HCT116 (cell line): ENCODE measurements around the gene RBM43. TPM values are rescaled to one million over a fixed set of nuclear protein-coding genes. Genes with fewer than 3 reads are reported as not detected.
"Not testable (repeated sequence)": the region's sequence is repeated elsewhere in the genome, so short reads cannot be mapped to it uniquely, and the experiment has no call there.

Experiments used
- ATAC-seq: fragments of 200-7000 bp; cut with Tn5 transposase; 2 replicates; pipeline ENCODE4 v1.9.1; 2020; ENCODE audit warnings: mild to moderate bottlenecking, moderate library complexity
- BruUV-seq: library from RNA; stranded (reverse); fragments of 400-500 nt; replicated peaks from 2 replicates; lab custom pipeline; 2021; lab: Mats Ljungman, UMichigan
- CTCF ChIA-PET: fragments of 300-600 bp; sonication (Branson Sonifier 250); formaldehyde crosslinking; loops from one replicate; lab custom pipeline; 2021; ENCODE audit warnings: antibody characterized with exemption; lab: Charles Lee
- POLR2A ChIA-PET: fragments of 300-600, 350-600 bp; sonication (Branson Sonifier 250); formaldehyde crosslinking; loops from one replicate; lab custom pipeline; 2021; ENCODE audit warnings: antibody characterized with exemption; lab: Charles Lee
- RAD21 ChIA-PET, 2 experiments: fragments of 300-600 bp; sonication (Branson Sonifier 250); formaldehyde crosslinking; loops; one replicate each; lab custom pipeline; 2023; ENCODE audit warnings: low total read pairs in 2 of 2; ENCODE audit not compliant: uncharacterized antibody in 2 of 2, unreplicated experiment in 2 of 2, low non-redundant PET in 1 of 2; lab: Charles Lee
- DNase-seq: peaks from one replicate; pipeline ENCODE4 v3.0.0-alpha.2; 2010; ENCODE audit warnings: low read depth, low spot score
- H2AFZ ChIP-seq: fragments of 200-600 bp; shearing (Covaris generic), sonication (generic); 2 replicates; pipeline ENCODE4 v1.6.1; 2017; ENCODE audit warnings: low read depth, mixed run types, mixed read lengths, antibody characterized with exemption, low read length; ENCODE audit not compliant: poor library complexity, severe bottlenecking
- H3K27ac ChIP-seq: 2 replicates; pipeline ENCODE4 v1.5.1; 2012; ENCODE audit warnings: low read depth, low read length
- H3K27me3 ChIP-seq: fragments of 200-600 bp; sonication (generic); 2 replicates; pipeline ENCODE4 v1.6.1; 2016; ENCODE audit warnings: mixed run types, low read length, mixed read lengths; ENCODE audit not compliant: insufficient read depth
- H3K36me3 ChIP-seq, 2 experiments: fragments of 200-500 bp in 1 of 2; fragments of 200-600 bp in 1 of 2; sonication (Bioruptor generic) in 1 of 2; sonication (generic) in 1 of 2; 2 replicates each; pipeline versions ENCODE4 v1.5.1 to v1.6.1; 2014 to 2016; ENCODE audit warnings: low read length in 2 of 2, inconsistent platforms in 1 of 2, mixed read lengths in 1 of 2, mixed run types in 1 of 2; ENCODE audit not compliant: insufficient read depth in 2 of 2, control insufficient read depth in 1 of 2
- H3K4me1 ChIP-seq, 2 experiments: fragments of 200-600 bp in 1 of 2; sonication (generic) in 1 of 2; 2 replicates each; pipeline versions ENCODE4 v1.5.1 to v1.6.1; 2012 to 2017; ENCODE audit warnings: low read length in 2 of 2, inconsistent platforms in 1 of 2, mild to moderate bottlenecking in 1 of 2, mixed read lengths in 1 of 2, mixed run types in 1 of 2, moderate library complexity in 1 of 2; ENCODE audit not compliant: insufficient read depth in 2 of 2, control insufficient read depth in 1 of 2
- H3K4me2 ChIP-seq: fragments of 200-600 bp; sonication (generic); 2 replicates; pipeline ENCODE4 v1.6.1; 2017; ENCODE audit warnings: mixed run types, low read length, mixed read lengths
- H3K4me3 ChIP-seq, 2 experiments: fragments of 200-600 bp in 1 of 2; sonication (generic) in 1 of 2; replicated peaks in 1 of 2; 2 replicates each; pipeline ENCODE4 v1.5.1; 2011 to 2016; ENCODE audit warnings: low read length in 2 of 2, control low read depth in 1 of 2, low read depth in 1 of 2, mild to moderate bottlenecking in 1 of 2, mixed read lengths in 1 of 2, mixed run types in 1 of 2
- H3K79me2 ChIP-seq: fragments of 200-600 bp; sonication (generic); 2 replicates; pipeline ENCODE4 v1.6.1; 2017; ENCODE audit warnings: mild to moderate bottlenecking, mixed run types, low read length, moderate library complexity, mixed read lengths; ENCODE audit not compliant: insufficient read depth
- H3K9ac ChIP-seq: fragments of 200-600 bp; sonication (generic); 2 replicates; pipeline ENCODE4 v1.6.1; 2016; ENCODE audit warnings: low read length, mixed read lengths
- H3K9me2 ChIP-seq: fragments of 200-600 bp; sonication (generic), shearing (Covaris generic); 2 replicates; pipeline ENCODE4 v1.6.1; 2017; ENCODE audit warnings: mixed run types, mild to moderate bottlenecking, moderate library complexity; ENCODE audit not compliant: insufficient read depth
- H3K9me3 ChIP-seq, 2 experiments: fragments of 200-500 bp in 1 of 2; fragments of 200-600 bp in 1 of 2; sonication (Bioruptor generic) in 1 of 2; sonication (generic) in 1 of 2; 2 replicates each; pipeline ENCODE4 v1.6.1; 2014 to 2017; ENCODE audit warnings: low read length in 2 of 2, mixed read lengths in 2 of 2, inconsistent platforms in 1 of 2, low read depth in 1 of 2, mild to moderate bottlenecking in 1 of 2, mixed run types in 1 of 2, moderate library complexity in 1 of 2; ENCODE audit not compliant: control insufficient read depth in 1 of 2, insufficient read depth in 1 of 2
- H4K20me1 ChIP-seq: fragments of 200-600 bp; sonication (generic), shearing (Covaris generic); 2 replicates; pipeline ENCODE4 v1.6.1; 2017; ENCODE audit warnings: mixed run types, mild to moderate bottlenecking, moderate library complexity; ENCODE audit not compliant: insufficient read depth
- CBX3 ChIP-seq: IDR thresholded peaks from 2 replicates; pipeline ENCODE4 v1.6.1; 2012; ENCODE audit warnings: low read depth
- CEBPB ChIP-seq: IDR thresholded peaks from 2 replicates; pipeline ENCODE4 v1.6.1; 2012; ENCODE audit warnings: low read depth
- EGR1 ChIP-seq: IDR thresholded peaks from 2 replicates; pipeline ENCODE4 v1.6.1; 2012; ENCODE audit warnings: low read depth
- ELF1 ChIP-seq: IDR thresholded peaks from 2 replicates; pipeline ENCODE4 v1.6.1; 2012; ENCODE audit warnings: low read depth, borderline replicate concordance
- EZH2phosphoT487 ChIP-seq: fragments of 200-600 bp; IDR thresholded peaks from 2 replicates; pipeline ENCODE4 v1.6.1; 2018; ENCODE audit warnings: antibody characterized with exemption, borderline replicate concordance
- POLR2A ChIP-seq: IDR thresholded peaks from 2 replicates; pipeline ENCODE4 v1.7.0; 2011; ENCODE audit warnings: borderline replicate concordance; ENCODE audit not compliant: insufficient read depth, insufficient read length; ENCODE audit errors: extremely low read depth
- RAD21 ChIP-seq: IDR thresholded peaks from 2 replicates; pipeline ENCODE4 v1.6.1; 2012; ENCODE audit warnings: low read depth, mild to moderate bottlenecking
- SIN3A ChIP-seq: IDR thresholded peaks from 2 replicates; pipeline ENCODE4 v1.6.1; 2012; ENCODE audit warnings: low read depth
- SP1 ChIP-seq: IDR thresholded peaks from 2 replicates; pipeline ENCODE4 v1.6.1; 2012; ENCODE audit warnings: low read depth
- SRF ChIP-seq: IDR thresholded peaks from 2 replicates; pipeline ENCODE4 v1.6.1; 2012; ENCODE audit warnings: low read depth
- YY1 ChIP-seq: IDR thresholded peaks from 2 replicates; pipeline ENCODE4 v1.6.1; 2011; ENCODE audit warnings: low read length, low read depth, moderate library complexity, mild to moderate bottlenecking; ENCODE audit not compliant: insufficient replicate concordance; ENCODE audit errors: extremely low read depth
- ZNF274 ChIP-seq: fragments of 200-500 bp; sonication (Bioruptor generic); IDR thresholded peaks from 2 replicates; pipeline ENCODE4 v1.6.1; 2014; ENCODE audit warnings: mild to moderate bottlenecking, low read depth, low read length, inconsistent platforms
- intact Hi-C: fragments of 100-400 bp; cut with micrococcal nuclease; formaldehyde crosslinking; loops from 2 replicates; pipeline ENCODE4 v1.10.0; 2022
- total RNA-seq: library from RNA; stranded (reverse); gene quantifications from one replicate; pipeline ENCODE4 v1.2.1, GENCODE V29; 2021; ENCODE audit not compliant: unreplicated experiment
- TF ChIP-seq, protein P1 (sequence below), 3 experiments: fragments of 200-600 bp in 1 of 3; sonication (generic) in 1 of 3; IDR thresholded peaks in 2 of 3; conservative IDR thresholded peaks in 1 of 3; 2 replicates each; pipeline ENCODE4 v1.5.1; 2012 to 2017; ENCODE audit warnings: low read depth in 2 of 3, low read length in 2 of 3, antibody characterized with exemption in 1 of 3, borderline replicate concordance in 1 of 3, control low read depth in 1 of 3, mild to moderate bottlenecking in 1 of 3, mixed read lengths in 1 of 3, mixed run types in 1 of 3, moderate library complexity in 1 of 3; ENCODE audit not compliant: insufficient read depth in 1 of 3
- TF ChIP-seq, protein P2 (sequence below): IDR thresholded peaks from 2 replicates; pipeline ENCODE4 v1.6.1; 2011; ENCODE audit warnings: mild to moderate bottlenecking, low read length, moderate library complexity; ENCODE audit not compliant: insufficient replicate concordance; ENCODE audit errors: extremely low read depth

RBM43 gene
- total RNA-seq, 1 experiment from 2014 or later: 3.3 TPM

DNA sequence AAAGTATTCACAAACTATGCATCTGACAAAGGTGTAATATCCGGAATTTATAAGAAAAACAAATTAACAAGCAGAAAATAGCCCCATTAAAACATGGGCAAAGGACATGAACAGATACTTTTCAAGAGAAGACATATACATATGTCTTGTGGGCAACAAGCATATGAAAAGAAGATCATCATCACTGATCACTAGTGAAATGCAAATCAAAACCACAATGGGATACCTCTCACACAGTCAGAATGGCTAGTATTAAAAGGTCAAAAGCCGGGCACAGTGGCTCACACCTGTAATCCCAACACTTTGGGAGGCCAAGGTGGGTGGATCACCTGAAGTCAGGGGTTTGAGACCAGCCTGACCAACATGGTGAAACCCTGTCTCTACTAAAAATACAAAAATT is 28.4 kb downstream of the RBM43 start:
- DNase-seq, H3K9ac ChIP-seq, H3K4me3 ChIP-seq, H3K27ac ChIP-seq, H2AFZ ChIP-seq, POLR2A ChIA-PET, CTCF ChIA-PET, H3K9me3 ChIP-seq, H3K36me3 ChIP-seq, H3K79me2 ChIP-seq, H3K4me2 ChIP-seq, H3K27me3 ChIP-seq, H4K20me1 ChIP-seq, H3K9me2 ChIP-seq, ATAC-seq, H3K4me1 ChIP-seq, RAD21 ChIA-PET, BruUV-seq: not testable (repeated sequence)
- intact Hi-C loops: loop anchor here (10.0 kb wide), 1 partner anchor 1448 kb away; no protein-coding TSS in a partner anchor

DNA sequence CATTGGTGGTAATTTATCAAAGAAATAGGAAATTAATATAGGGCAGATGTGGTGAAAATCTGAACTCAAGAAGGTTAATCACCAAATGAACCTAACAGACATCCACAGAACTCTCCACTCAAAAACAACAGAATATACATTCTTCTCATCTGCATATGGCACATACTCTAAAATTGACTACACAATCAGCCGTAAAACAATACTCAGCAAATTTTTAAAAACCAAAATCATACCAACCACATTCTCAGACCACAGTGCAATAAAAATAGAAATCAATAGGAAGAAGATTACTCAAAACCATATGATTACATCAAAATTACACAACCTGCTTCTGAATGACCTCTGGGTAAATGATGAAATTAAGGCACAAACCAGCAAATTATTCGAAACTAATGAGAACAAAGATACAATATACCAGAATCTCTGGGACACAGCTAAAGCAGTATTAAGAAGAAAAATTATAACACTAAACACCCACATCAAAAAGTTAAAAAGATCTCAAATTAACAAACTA is 31.0 kb downstream of the RBM43 start:
- Histone ChIP-seq H3K79me2 (no peaks in the 10 kb centered on the region), H3K4me1 (no peaks in the 10 kb centered on the region), H3K9ac (no peak overlapping the region), H3K9me3 (no peaks in the 10 kb centered on the region), H3K36me3 (no peaks in the 10 kb centered on the region), H3K9me2 (no peaks in the 10 kb centered on the region; the same call in 1 of the 2 replicates), H3K4me2 (no peak overlapping the region), H3K27ac (no peak overlapping the region), H3K4me3 (no peak overlapping the region), H4K20me1 (no peaks in the 10 kb centered on the region), H2AFZ (no peak overlapping the region), H3K27me3 (no peaks in the 10 kb centered on the region)
- ATAC-seq (no peak), DNase-seq (no peak)
- ChIA-PET POLR2A (no interaction called here), CTCF (no interaction called here), RAD21 (no interaction called here)
- BruUV-seq: no TSS peak
- TF ChIP-seq RAD21 (no peak), SRF (no peak), YY1 (no peak), POLR2A (no peak), EZH2phosphoT487 (no peak), SP1 (no peak), CBX3 (no peak), SIN3A (no peak), ZNF274 (no peak), CEBPB (no peak), ELF1 (no peak), EGR1 (no peak)
- TF ChIP-seq, protein P1, sequence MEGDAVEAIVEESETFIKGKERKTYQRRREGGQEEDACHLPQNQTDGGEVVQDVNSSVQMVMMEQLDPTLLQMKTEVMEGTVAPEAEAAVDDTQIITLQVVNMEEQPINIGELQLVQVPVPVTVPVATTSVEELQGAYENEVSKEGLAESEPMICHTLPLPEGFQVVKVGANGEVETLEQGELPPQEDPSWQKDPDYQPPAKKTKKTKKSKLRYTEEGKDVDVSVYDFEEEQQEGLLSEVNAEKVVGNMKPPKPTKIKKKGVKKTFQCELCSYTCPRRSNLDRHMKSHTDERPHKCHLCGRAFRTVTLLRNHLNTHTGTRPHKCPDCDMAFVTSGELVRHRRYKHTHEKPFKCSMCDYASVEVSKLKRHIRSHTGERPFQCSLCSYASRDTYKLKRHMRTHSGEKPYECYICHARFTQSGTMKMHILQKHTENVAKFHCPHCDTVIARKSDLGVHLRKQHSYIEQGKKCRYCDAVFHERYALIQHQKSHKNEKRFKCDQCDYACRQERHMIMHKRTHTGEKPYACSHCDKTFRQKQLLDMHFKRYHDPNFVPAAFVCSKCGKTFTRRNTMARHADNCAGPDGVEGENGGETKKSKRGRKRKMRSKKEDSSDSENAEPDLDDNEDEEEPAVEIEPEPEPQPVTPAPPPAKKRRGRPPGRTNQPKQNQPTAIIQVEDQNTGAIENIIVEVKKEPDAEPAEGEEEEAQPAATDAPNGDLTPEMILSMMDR (IDR thresholded peaks at IDR 0.05 in 2 of 3, conservative IDR thresholded peaks at IDR 0.05 in 1 of 3; ENCODE audit: borderline replicate concordance in 1 of 3, insufficient read depth in 1 of 3, low read depth in 2 of 3, low read length in 2 of 3): no peak
- TF ChIP-seq, protein P2, sequence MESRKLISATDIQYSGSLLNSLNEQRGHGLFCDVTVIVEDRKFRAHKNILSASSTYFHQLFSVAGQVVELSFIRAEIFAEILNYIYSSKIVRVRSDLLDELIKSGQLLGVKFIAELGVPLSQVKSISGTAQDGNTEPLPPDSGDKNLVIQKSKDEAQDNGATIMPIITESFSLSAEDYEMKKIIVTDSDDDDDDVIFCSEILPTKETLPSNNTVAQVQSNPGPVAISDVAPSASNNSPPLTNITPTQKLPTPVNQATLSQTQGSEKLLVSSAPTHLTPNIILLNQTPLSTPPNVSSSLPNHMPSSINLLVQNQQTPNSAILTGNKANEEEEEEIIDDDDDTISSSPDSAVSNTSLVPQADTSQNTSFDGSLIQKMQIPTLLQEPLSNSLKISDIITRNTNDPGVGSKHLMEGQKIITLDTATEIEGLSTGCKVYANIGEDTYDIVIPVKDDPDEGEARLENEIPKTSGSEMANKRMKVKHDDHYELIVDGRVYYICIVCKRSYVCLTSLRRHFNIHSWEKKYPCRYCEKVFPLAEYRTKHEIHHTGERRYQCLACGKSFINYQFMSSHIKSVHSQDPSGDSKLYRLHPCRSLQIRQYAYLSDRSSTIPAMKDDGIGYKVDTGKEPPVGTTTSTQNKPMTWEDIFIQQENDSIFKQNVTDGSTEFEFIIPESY: no peak
- intact Hi-C loops: loop anchor here (10.0 kb wide), 1 partner anchor 1446 kb away; no protein-coding TSS in a partner anchor
